ENCODE data around the gene C5orf63. TPM values are rescaled to one million over a fixed set of nuclear protein-coding genes. Genes with fewer than 3 reads are reported as not detected.
"Not testable (repeated sequence)": the region's sequence is repeated elsewhere in the genome, so short reads cannot be mapped to it uniquely, and the experiment has no call there.

Gene C5orf63
- total RNA-seq, result 1 to 10 TPM; 2.4 to 5.6 (median 4.0) TPM

GRCh38 chr5:127072861-127073846 lies at the start of gene C5orf63:
C5orf63 (minus strand) TSS chr5:127073502; CDS start chr5:127058995, 14,507 bp downstream.
- TF ChIP-seq CTCF (IDR thresholded peaks at IDR 0.05) (peak in 1 of 3 donors; percentile 41), POLR2A (IDR thresholded peaks at IDR 0.05) (no peak)
- Histone ChIP-seq H3K4me3 (peak within 1 kb of the TSS; percentile 54 to 83 (median 56)), H3K36me3 (no peaks in the 10 kb centered on the region), H3K4me1 (no peaks in the 10 kb centered on the region), H3K9me3 (no peaks in the 10 kb centered on the region), H3K27me3 (no peaks in the 10 kb centered on the region), H3K27ac (peak within 1 kb of the TSS; percentile 29 to 62)
- intact Hi-C loops (cut with DNase I; ENCODE audit: low total_unique reads), result no loop called here
- DNase-seq (ENCODE audit: low spot score in 2 of 2), result peak in 1 of 2 donors; percentile 58

- H3K27me3 ChIP-seq, result no peaks in the 10 kb centered on the region
- TF ChIP-seq POLR2AphosphoS5 (IDR thresholded peaks at IDR 0.05) (no peak), CTCF (IDR thresholded peaks at IDR 0.05) (no peak), POLR2A (IDR thresholded peaks at IDR 0.05) (no peak)
- H3K9me3 ChIP-seq, result peaks cover 0 to 4% of the 10 kb centered on the region in 2 donors
- no peak for DNase-seq (ENCODE audit: low spot score in 2 of 2)
- no peaks in the 10 kb centered on the region for H3K4me1 ChIP-seq
- H3K4me3 ChIP-seq, result no peak overlapping the region
- H3K36me3 ChIP-seq, result no peaks in the 10 kb centered on the region
- no peak overlapping the region for H3K27ac ChIP-seq
- intact Hi-C loops (cut with DNase I; ENCODE audit: low total_unique reads), result no loop called here
Measured at GRCh38 chr5:127112347-127112864, 39.1 kb upstream of the C5orf63 start.

GRCh38 chr5:127111112-127111511 lies 37.8 kb upstream of the C5orf63 start:
- peaks cover 0 to 4% of the 10 kb centered on the region in 2 donors for H3K9me3 ChIP-seq
- H3K4me3 ChIP-seq, result no peak overlapping the region
- no peaks in the 10 kb centered on the region for H3K27me3 ChIP-seq
- no peaks in the 10 kb centered on the region for H3K36me3 ChIP-seq
- H3K27ac ChIP-seq, result no peak overlapping the region
- H3K4me1 ChIP-seq, result no peaks in the 10 kb centered on the region
- no peak for TF ChIP-seq POLR2A (IDR thresholded peaks at IDR 0.05)
- no peak for TF ChIP-seq CTCF (IDR thresholded peaks at IDR 0.05)
- no peak for TF ChIP-seq POLR2AphosphoS5 (IDR thresholded peaks at IDR 0.05)
- DNase-seq (ENCODE audit: low spot score in 2 of 2), result no peak
- intact Hi-C loops (cut with DNase I; ENCODE audit: low total_unique reads), result no loop called here

GRCh38 chr5:127108624-127109260 lies 35.4 kb upstream of the C5orf63 start:
- H3K9me3 ChIP-seq; H3K27me3 ChIP-seq; DNase-seq (ENCODE audit: low spot score in 2 of 2); intact Hi-C loops (cut with DNase I; ENCODE audit: low total_unique reads); H3K27ac ChIP-seq; H3K36me3 ChIP-seq; H3K4me3 ChIP-seq; H3K4me1 ChIP-seq: not testable (repeated sequence)

GRCh38 chr5:127101935-127102334 lies 28.6 kb upstream of the C5orf63 start:
- Histone ChIP-seq H3K27me3 (no peaks in the 10 kb centered on the region), H3K9me3 (no peaks in the 10 kb centered on the region), H3K4me1 (no peaks in the 10 kb centered on the region)

More at GRCh38 chr5:127101935-127102334, 28.6 kb upstream of the C5orf63 start:
- Histone ChIP-seq H3K4me3 (no peak overlapping the region), H3K27ac (no peak overlapping the region), H3K36me3 (no peaks in the 10 kb centered on the region)
- DNase-seq (ENCODE audit: low spot score in 2 of 2), result no peak
- intact Hi-C loops (cut with DNase I; ENCODE audit: low total_unique reads), result no loop called here
- TF ChIP-seq POLR2A (IDR thresholded peaks at IDR 0.05) (no peak), POLR2AphosphoS5 (IDR thresholded peaks at IDR 0.05) (no peak), CTCF (IDR thresholded peaks at IDR 0.05) (no peak)

Measured in breast epithelium (tissue), 4 donors.